ENCODE measurements around the gene TRIP12. TPM values are rescaled to one million over a fixed set of nuclear protein-coding genes. Genes with fewer than 3 reads are reported as not detected.

The TRIP12 gene
- total RNA-seq, 2 experiments from 2014 or later: 151 to 178 TPM

DNA sequence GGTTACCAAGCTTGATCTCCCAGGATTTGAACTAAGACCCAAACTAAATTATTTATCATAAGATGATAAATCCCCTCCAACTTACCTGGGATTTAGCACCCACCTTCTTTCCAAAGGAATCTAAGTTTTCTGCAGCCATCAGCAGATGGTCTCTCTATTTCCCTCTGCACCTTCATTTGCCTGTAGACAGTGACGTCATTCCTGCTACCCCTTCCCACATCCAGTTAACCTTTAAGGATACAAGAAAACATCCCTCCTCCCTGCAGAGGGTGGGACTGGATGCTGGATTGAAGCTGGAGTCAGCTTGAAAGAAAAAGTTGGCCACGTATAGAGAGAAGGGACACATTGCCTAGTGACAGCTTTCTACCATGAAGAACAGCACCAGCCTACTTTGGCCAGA lies 203.8 kb downstream of the TRIP12 start:
- H3K4me1 Mint-ChIP-seq (ENCODE audit: low read depth): peaks cover 17% of the 10 kb centered on the region
- H3K27ac Mint-ChIP-seq: no peak overlapping the region
- ChIA-PET POLR2A (no interaction called here), CTCF (no interaction called here)
- TF ChIP-seq, protein P1, sequence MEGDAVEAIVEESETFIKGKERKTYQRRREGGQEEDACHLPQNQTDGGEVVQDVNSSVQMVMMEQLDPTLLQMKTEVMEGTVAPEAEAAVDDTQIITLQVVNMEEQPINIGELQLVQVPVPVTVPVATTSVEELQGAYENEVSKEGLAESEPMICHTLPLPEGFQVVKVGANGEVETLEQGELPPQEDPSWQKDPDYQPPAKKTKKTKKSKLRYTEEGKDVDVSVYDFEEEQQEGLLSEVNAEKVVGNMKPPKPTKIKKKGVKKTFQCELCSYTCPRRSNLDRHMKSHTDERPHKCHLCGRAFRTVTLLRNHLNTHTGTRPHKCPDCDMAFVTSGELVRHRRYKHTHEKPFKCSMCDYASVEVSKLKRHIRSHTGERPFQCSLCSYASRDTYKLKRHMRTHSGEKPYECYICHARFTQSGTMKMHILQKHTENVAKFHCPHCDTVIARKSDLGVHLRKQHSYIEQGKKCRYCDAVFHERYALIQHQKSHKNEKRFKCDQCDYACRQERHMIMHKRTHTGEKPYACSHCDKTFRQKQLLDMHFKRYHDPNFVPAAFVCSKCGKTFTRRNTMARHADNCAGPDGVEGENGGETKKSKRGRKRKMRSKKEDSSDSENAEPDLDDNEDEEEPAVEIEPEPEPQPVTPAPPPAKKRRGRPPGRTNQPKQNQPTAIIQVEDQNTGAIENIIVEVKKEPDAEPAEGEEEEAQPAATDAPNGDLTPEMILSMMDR (IDR thresholded peaks at IDR 0.05): no peak
- ATAC-seq (ENCODE audit: poor library complexity) (no peak), DNase-seq (no peak)
- Histone ChIP-seq H3K27me3 (ENCODE audit: control insufficient read depth in 1 of 2, insufficient read depth in 2 of 2, low read length in 2 of 2) (peaks cover 24 to 43% of the 10 kb centered on the region in 2 experiments), H3K4me3 (ENCODE audit: low read length) (no peak overlapping the region), H3K9me3 (ENCODE audit: control insufficient read depth in 1 of 2, insufficient read depth in 1 of 2, low read length in 2 of 2) (peaks cover 0 to 9% of the 10 kb centered on the region in 2 experiments), H3K4me1 (ENCODE audit: insufficient read depth, low read length) (peaks cover 25% of the 10 kb centered on the region), H3K36me3 (ENCODE audit: insufficient read depth, low read length) (no peaks in the 10 kb centered on the region), H3K27ac (ENCODE audit: low read depth in 1 of 2, low read length in 2 of 2) (no peak overlapping the region)
- H3K36me3 Mint-ChIP-seq (ENCODE audit: low read depth): no peaks in the 10 kb centered on the region
- H3K9me3 Mint-ChIP-seq: no peaks in the 10 kb centered on the region
- no peak overlapping the region for H3K4me3 Mint-ChIP-seq
- H3K27me3 Mint-ChIP-seq: peaks cover 65% of the 10 kb centered on the region
- intact Hi-C loops (cut with DNase I, micrococcal nuclease): loop anchor here in 1 of 2 experiments (5.0 kb wide), 1 partner anchor 1831 kb away; no protein-coding TSS in a partner anchor

GRCh38 chr2:229715895-229716507 lies 205.8 kb downstream of the TRIP12 start:
- H3K27ac Mint-ChIP-seq: no peak overlapping the region
- H3K27me3 ChIP-seq (ENCODE audit: control insufficient read depth in 1 of 2, insufficient read depth in 2 of 2, low read length in 2 of 2): peaks cover 42 to 63% of the 10 kb centered on the region in 2 experiments

DNA sequence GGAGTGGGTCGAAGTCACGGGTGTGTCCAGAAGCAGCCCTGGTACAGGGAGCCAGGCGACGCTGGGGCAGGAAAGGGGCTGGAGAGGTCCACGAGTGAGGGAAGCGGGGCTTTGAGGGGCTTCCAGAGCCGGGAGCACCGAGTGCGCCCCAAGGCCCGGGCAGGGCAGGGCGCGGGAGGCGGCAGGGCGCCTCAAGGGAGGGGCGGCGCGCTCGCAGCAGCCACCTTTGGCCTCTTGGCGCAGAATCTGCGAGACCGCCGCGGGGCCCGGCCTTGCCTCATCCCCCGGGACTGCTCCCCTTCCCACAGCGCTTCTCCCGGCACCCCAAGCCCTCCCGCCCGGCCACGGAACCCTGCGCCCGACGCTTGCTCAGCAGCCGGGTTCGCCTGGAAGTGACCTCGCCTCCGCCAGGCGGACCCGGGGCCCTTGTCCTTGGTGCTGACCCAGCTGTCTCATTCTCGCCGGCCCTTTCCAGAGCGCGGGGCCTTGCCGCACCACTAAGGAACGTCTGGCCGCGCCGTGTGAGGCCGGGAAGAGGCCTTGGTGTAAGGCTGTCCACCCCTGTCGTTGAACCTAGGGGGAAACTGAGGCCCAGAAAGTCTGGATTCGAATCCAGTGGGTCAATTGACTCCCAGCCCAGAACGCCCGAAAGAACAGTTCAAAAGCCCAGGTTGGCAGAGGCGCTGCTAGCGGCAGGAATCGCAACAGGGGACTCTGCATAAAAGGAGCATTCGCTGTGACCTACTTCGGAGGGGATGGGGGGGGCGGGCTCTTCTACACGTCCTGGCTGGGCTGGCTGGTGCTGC lies 206.9 kb downstream of the TRIP12 start:
- H3K9me3 ChIP-seq (ENCODE audit: control insufficient read depth in 1 of 2, insufficient read depth in 1 of 2, low read length in 2 of 2): peaks cover 9 to 10% of the 10 kb centered on the region in 2 experiments
- ChIA-PET CTCF (no interaction called here), POLR2A (no interaction called here)
- H3K27me3 ChIP-seq (ENCODE audit: control insufficient read depth in 1 of 2, insufficient read depth in 2 of 2, low read length in 2 of 2): peaks cover 50 to 66% of the 10 kb centered on the region in 2 experiments
- Mint-ChIP-seq H3K4me1 (ENCODE audit: low read depth) (peaks cover 20% of the 10 kb centered on the region), H3K4me3 (peak overlapping the region; percentile 49), H3K27ac (no peak overlapping the region), H3K36me3 (ENCODE audit: low read depth) (no peaks in the 10 kb centered on the region), H3K9me3 (peaks cover 3% of the 10 kb centered on the region), H3K27me3 (peaks cover 83% of the 10 kb centered on the region)
- peak overlapping the region; percentile 28 for H3K4me3 ChIP-seq (ENCODE audit: low read length)
- DNase-seq (peak in 5 of 14 experiments; percentile 2 to 46 (median 38)), ATAC-seq (ENCODE audit: poor library complexity) (peak; percentile 30)
- intact Hi-C loops (cut with DNase I, micrococcal nuclease): loop anchor here in 1 of 2 experiments (5.0 kb wide), 1 partner anchor 1828 kb away; no protein-coding TSS in a partner anchor
- no peaks in the 10 kb centered on the region for H3K36me3 ChIP-seq (ENCODE audit: insufficient read depth, low read length)
- peaks cover 25% of the 10 kb centered on the region for H3K4me1 ChIP-seq (ENCODE audit: insufficient read depth, low read length)
- no peak overlapping the region for H3K27ac ChIP-seq (ENCODE audit: low read depth in 1 of 2, low read length in 2 of 2)
- TF ChIP-seq, protein P1 (IDR thresholded peaks at IDR 0.05): no peak

More at GRCh38 chr2:229715895-229716507, 205.8 kb downstream of the TRIP12 start:
- Mint-ChIP-seq H3K9me3 (peaks cover 3% of the 10 kb centered on the region), H3K4me3 (peak overlapping the region; percentile 49), H3K36me3 (ENCODE audit: low read depth) (no peaks in the 10 kb centered on the region), H3K4me1 (ENCODE audit: low read depth) (peaks cover 20% of the 10 kb centered on the region), H3K27me3 (peaks cover 78% of the 10 kb centered on the region)
- Histone ChIP-seq H3K4me3 (ENCODE audit: low read length) (no peak overlapping the region), H3K36me3 (ENCODE audit: insufficient read depth, low read length) (no peaks in the 10 kb centered on the region), H3K27ac (ENCODE audit: low read depth in 1 of 2, low read length in 2 of 2) (no peak overlapping the region), H3K9me3 (ENCODE audit: control insufficient read depth in 1 of 2, insufficient read depth in 1 of 2, low read length in 2 of 2) (peaks cover 9 to 10% of the 10 kb centered on the region in 2 experiments), H3K4me1 (ENCODE audit: insufficient read depth, low read length) (peaks cover 25% of the 10 kb centered on the region)
- TF ChIP-seq, protein P1 (IDR thresholded peaks at IDR 0.05): peak; percentile 58
- intact Hi-C loops (cut with DNase I, micrococcal nuclease): loop anchor here in 1 of 2 experiments (5.0 kb wide), 1 partner anchor 1829 kb away; no protein-coding TSS in a partner anchor
- ChIA-PET POLR2A (no interaction called here), CTCF (no interaction called here)
- DNase-seq: peak in 5 of 14 experiments; percentile 23 to 45 (median 34)
- ATAC-seq (ENCODE audit: poor library complexity): peak; percentile 37
